GM18873 (cell line): Measurements from ENCODE around the gene CAPZA3.
"Not testable (repeated sequence)": the region's sequence is repeated elsewhere in the genome, so short reads cannot be mapped to it uniquely, and the experiment has no call there.

ENCODE experiments used
- ATAC-seq: cut with Tn5 transposase; IDR thresholded peaks from one replicate; pipeline ENCODE4 v1.9.1; 2021; ENCODE audit warnings: mild to moderate bottlenecking, moderate library complexity, moderate number of reproducible peaks; ENCODE audit not compliant: unreplicated experiment, low FRiP score

CAPZA3 gene

GRCh38 chr12:18752947-18753346, 15.0 kb downstream of the CAPZA3 start:
- ATAC-seq: no peak

- no peak for ATAC-seq
Measured at GRCh38 chr12:18753481-18754123, 15.7 kb downstream of the CAPZA3 start.

GRCh38 chr12:18754124-18754707, 16.3 kb downstream of the CAPZA3 start:
- ATAC-seq: no peak

- no peak for ATAC-seq
Measured at GRCh38 chr12:18755341-18755740, 17.4 kb downstream of the CAPZA3 start.

GRCh38 chr12:18766479-18766878, 28.6 kb downstream of the CAPZA3 start:
- not testable (repeated sequence) for ATAC-seq

- ATAC-seq: no peak
Measured at GRCh38 chr12:18782827-18783226, 44.9 kb downstream of the CAPZA3 start.

- not testable (repeated sequence) for ATAC-seq
Measured at GRCh38 chr12:18785465-18785864, 47.5 kb downstream of the CAPZA3 start.
